GM18508 (cell line): Measurements from ENCODE around the gene PCIF1.
"Not testable (repeated sequence)": the region's sequence is repeated elsewhere in the genome, so short reads cannot be mapped to it uniquely, and the experiment has no call there.

Experiments used
- ATAC-seq: cut with Tn5 transposase; IDR thresholded peaks from one replicate; pipeline ENCODE4 v1.9.1; 2021; ENCODE audit warnings: moderate number of reproducible peaks; ENCODE audit not compliant: insufficient read depth, unreplicated experiment

The PCIF1 gene

DNA sequence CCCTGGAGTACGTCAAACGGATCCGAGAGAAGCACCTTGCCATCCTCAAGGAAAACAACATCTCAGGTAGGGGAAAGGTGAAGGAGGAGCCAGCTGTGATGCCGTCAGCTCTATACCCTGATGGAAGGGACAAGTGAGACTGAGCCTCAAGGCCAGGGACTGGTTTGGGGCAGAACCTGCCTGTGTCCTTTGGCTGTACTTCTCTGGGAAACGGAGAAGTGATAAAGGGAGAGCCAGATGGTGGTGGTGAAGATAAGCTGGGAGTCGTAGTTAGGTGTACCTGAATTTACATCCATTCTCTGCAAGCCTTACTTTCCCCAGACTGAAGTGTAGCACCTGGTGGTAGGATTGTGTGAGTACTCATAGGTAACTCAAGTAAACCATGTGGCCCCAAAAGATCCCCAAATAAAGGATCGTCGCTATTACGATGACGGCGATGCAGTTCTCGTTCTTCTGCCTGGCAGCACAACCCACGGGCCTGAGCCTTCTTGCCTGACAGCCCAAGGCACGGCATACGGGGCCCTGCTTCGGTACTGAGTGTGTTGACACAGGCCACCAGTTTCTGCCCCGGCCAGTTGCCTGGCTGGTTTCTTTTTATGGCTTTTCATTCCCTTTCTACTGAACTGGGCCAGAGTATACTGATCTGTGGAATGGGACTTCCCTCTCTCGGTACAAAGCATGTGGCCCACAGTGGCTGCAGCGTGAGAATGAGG is 10.6 kb downstream of the PCIF1 start:
- no peak for ATAC-seq

DNA sequence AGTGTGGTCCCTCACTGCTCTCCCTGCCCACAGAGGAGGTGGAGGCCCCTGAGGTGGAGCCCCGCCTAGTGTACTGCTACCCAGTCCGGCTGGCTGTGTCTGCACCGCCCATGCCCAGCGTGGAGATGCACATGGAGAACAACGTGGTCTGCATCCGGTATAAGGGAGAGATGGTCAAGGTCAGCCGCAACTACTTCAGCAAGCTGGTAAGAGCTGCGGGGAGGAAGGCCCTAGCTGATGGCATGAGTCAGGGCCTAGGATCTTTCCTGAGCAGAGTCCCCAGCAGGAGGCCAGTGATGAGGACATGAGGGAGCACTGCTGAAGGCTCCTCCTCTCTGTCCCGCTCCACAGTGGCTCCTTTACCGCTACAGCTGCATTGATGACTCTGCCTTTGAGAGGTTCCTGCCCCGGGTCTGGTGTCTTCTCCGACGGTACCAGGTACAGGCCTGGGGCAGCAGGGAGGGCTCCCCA is 11.2 kb downstream of the PCIF1 start:
- ATAC-seq: no peak

DNA sequence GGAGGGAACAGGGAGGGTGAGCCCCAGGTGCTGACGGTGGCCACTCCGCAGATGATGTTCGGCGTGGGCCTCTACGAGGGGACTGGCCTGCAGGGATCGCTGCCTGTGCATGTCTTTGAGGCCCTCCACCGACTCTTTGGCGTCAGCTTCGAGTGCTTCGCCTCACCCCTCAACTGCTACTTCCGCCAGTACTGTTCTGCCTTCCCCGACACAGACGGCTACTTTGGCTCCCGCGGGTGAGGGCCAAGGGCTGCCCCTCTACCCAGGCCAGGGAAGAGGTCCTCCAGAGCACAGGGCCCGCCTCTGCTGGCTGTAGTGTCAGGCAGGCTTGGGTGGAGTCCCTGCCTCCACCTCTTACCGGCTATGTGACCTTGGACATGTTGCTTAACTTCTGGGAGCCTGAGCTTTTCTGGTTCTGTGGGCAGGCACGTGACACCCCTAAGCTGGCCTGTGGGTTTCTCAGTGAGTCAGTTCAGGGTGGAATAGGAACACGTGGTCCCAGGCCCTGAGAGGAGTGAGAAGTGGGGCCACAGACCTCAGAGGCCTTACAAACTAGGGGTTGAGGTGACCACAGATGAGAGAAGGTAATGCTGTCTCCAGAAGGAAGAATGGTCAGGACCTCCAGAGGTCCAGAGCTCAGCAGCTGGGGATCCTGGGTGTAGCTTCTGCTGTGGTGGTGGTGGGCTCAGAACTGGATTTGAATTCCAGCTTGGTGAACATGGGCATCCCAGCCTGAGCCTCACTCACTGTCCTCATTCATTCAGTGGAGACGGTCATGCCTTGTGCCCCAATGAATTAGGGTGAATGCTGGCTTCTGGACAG is 11.9 kb downstream of the PCIF1 start:
- no peak for ATAC-seq

DNA sequence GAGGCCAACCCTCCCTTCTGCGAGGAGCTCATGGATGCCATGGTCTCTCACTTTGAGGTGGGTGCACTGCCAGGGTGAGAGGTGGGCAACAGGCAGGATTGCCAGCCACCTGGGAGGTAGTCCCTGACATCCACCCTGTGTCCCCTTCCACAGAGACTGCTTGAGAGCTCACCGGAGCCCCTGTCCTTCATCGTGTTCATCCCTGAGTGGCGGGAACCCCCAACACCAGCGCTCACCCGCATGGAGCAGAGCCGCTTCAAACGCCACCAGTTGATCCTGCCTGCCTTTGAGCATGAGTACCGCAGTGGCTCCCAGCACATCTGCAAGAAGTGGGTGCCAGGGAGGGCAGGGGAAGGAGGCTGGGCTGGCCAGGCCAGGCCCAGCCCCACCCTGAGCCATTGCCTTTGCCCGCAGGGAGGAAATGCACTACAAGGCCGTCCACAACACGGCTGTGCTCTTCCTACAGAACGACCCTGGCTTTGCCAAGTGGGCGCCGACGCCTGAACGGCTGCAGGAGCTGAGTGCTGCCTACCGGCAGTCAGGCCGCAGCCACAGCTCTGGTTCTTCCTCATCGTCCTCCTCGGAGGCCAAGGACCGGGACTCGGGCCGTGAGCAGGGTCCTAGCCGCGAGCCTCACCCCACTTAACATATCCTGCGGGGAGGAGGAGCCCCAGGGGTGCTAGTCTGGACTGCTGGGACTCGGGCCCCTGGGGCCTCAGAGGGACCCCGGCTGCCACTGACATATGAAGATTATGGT is 12.8 kb downstream of the PCIF1 start:
- ATAC-seq: no peak

DNA sequence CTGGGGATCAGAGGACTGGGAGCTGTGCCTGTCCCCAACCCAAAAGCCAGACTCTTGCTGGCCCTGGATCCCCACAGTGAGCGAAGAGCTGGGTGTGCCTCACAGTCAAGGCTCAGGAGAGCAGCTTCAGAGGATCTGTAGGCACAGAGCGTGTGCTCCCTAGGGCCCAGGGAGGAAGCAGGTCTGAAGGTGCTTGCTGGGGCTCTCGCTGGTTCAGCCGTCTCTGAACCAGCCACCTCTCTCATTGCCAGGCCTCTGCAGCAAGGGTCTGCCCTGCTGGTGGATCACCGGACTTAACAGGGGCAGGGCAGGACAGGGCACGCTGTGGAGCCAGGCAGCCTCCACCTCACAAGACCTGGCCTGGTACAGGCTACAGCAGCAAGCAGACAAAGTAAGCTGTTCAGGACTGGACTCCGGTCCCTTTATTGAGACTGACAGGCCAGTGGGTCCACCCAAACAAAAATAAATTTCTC is 13.8 kb downstream of the PCIF1 start:
- ATAC-seq: no peak

DNA sequence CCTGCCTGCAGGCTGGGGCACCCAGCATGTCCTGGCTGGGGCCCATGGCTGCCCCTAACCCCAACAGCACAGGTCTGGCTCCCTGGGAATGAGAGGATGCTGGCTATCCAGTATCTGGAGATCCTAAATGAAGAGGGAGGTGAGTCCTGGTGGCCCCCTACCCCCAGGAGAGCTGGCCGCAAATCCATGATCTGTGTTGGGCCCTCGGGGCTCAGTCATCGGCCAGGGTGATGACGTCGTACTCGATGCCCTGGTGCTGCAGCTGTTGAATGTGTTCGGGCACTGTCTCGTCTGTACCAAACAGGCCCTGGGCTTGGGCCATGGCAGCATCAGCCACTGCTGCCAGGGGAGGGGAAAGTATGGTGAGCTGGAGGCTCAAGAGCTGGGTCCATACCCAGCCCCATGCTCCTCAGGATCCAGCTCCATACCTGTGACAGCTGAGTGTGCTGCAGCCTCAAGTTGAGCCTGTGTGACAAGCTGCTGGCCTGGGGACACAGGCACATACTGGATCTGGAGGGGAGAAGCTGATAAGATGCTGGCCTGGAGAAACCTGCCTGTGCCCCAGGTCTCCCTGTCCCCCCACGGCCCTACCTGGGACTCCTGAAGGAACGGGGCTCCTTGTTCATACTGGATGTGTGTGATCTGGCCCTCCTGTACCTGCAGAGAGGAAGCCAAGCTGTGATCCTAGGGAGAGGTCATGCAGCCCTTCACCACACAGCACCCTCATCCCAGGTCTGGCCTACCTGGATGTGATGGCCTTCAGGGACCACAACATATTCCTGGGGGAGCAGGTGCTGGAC is 14.5 kb downstream of the PCIF1 start:
- no peak for ATAC-seq

DNA sequence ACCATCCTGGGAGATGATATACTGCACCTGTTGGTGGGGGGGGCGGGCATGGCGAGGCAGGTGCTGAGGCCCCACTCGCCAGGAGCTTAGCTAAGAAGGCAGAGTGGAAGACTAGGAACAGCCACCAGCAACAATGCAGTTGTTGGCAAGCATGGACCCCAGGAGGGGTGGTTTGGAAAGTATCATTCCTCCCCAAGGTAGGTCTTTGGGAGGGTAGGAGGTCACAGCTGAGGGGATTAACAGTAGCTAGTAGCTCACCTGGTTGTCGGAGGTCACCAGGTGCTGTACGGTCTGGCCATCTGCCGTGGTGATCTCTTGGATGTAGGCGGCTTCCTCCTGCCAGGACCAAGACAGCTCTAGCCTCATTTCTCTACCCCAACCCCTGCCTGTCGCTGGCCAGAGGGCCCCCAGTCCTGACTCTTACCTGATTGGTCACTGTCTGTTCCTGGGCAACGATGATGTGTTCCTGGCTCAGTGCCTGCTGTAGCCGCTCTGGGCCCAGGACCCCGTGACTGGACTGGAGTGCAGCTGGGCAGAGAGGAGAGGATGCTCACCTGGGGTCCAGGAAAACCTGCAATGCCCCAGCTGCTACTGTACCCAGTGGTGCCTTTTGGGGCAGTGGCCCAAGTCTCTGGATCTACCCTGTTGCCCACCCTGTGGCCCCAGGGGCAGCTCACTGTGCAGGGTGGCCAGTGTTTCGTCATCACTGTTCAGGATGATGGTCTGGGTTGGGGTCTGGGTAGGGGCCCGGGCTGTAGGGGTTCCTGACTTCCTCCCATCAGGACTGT is 15.3 kb downstream of the PCIF1 start:
- ATAC-seq: no peak

DNA sequence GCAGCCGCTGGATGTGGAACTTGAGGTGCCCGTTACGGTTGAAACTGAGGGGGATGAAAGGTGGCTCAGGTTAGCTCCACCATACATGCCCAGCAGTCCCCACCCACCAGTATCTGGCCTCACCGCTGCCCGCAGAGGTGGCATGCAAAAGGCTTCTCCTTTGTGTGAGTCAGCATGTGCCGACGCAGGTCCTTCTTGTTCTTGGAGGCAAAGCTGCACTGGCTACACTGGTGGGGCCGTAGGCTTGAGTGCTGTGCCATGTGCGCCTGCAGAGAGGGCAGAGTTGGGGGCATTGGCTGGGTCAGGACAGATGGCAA is 15.8 kb downstream of the PCIF1 start:
- ATAC-seq: no peak

DNA sequence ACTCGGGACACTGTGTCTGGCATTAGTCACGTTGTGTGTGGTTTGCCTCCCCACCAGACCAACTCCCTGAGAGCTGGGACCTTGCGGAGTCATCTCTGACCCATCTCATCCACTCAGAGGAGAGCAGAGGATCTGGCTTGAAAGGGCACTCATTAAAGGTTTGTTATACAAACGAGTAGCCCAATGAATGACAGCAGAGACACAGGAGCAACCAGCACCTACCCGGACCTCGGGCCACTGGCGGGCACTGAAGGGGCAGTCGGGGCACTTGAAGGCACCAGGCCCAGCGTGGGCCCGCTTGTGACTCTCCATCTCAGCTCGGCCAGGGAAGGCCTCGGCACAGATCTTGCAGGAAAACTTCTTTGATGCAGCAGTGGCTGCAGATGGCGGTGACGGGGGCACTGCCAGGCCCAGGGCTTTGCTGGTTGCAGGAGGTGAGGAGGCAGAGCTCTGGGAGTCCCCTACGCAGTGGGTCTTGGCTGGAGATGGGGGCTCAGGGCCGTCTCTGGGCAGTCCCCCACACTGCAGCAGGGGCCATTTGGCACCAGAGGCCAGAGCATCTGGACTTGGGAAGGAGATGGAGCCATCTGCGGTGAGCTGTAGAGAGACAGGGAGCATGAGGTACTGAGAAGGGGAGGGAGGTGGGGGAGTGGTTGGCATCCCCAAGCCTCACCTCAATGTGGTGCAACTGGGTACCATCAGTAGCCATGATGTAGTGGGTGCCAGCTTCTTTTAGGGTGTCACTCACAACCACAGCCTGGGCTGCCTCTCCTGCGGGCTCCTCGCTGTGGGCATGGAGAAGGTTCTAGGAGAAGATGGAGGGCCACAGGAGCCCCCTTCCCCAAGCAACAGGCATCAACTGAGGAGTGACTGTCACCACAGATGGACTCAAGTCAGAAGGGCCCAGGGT is 17.7 kb downstream of the PCIF1 start:
- ATAC-seq: no peak

DNA sequence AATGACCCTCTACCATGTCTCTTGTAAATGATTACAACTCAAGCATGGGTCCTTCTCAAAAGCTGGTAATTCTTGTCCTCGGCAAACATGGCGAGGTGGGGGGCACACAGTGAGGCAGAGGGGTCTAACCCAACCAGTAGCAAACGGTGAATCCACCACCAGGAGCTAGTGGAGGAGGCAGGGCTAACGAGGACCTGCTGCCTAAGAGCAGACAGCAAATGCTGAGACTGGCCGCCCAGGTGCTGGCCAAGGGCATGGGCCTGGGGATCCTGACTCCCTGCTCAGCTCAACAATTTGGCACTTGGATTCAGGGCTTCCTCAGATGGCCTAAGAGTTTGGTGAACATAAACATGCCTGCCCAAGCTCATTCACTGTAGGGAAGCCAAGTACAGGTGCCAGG is 18.4 kb downstream of the PCIF1 start:
- no peak for ATAC-seq

DNA sequence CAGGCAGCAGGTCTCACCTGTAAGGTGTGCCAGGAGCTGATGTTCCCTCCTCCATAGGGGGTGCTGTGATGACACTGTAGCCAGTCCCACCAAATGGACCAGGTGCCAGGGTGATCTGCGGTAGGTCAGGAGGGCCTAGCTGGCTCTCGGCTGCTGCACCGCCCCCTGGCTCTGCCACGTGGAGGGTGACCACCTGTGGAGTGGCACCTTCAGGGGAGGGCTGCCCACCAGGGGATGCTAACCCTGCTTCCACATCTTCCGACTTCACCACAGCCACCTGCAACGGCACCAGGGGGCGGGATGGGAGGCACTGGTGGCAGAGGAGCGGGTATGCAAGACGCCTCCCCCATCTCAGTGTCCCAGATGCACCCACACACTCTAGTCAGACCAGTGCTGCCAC is 19.2 kb downstream of the PCIF1 start:
- no peak for ATAC-seq

DNA sequence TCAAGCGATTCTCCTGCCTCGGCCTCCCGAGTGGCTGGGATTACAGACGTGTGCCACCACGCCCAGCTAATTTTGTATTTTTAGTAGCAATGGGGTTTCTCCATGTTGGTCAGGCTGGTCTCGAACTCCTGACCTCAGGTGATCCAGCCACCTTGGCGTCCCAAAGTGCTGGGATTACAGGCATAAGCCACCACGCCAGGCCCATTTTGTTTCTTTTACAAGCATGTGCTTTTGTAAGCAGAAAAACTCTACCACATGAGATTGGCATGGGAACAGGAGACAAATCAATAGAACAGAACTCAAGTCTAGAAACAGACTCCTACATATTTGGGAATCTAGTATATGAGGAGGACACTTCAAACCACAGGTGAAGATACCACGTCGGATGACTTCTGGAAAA is 21.8 kb downstream of the PCIF1 start:
- not testable (repeated sequence) for ATAC-seq

DNA sequence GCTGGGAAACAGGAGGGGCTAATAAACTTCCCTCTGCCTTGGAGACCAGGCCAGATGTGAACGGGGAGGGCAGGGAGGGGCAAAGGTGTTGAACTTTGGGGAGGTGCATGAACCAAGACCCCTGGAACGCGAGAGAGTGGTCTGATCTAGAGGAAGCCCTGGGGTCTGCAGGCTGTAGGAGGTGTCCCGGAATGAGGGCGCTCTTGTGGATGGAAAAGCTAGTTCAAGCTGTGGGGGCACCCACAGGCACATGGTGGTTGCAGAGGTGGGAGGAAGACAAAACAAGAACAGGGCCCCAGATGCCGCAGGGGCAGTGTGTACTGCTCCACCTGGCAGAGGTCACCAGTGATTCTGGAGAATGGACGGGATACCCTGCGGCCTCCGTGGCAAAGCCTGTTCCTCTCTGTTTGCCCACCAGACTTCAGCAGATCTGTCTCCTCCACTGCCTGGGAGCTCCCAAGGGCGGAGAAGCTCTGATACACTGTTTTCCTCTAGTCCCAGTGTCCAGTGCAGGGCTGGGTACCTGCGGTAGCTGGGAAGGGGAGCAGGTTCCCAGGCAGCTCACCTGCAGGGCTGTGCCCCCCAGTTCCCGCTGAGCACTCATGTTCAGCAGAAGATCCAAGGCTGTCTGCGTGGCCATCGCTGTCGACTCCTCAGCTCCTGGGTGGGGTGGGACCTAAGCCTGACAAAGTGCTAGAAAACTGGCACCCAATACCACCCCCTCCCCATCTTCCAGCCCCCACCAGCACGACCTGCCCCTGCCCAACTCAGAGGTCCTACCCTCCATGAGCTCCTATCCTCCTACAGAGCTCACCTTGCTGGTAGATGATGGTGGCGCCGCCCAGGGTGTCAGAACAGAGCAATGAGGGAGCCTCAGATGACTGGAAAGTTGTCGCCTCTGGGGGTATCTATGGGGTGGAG is 22.8 kb downstream of the PCIF1 start:
- no peak for ATAC-seq

DNA sequence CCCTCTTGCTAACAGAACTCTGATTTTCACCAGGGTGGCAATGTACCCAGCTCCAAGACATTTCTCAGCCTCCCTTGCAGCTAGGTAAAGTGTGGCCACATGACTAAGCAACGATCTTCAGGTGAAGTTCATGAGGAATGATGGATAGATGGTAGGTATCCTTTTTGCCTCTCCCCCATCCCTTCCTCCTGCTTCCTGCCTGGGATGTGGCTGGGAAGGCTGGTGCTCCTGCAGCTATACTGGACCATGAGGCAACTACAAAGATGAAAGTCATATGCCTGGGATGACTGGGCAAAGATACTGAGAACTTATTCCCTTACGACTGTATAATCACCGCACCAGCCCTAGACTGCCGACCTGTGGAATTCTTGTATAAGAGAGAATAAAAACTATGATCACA is 24.1 kb downstream of the PCIF1 start:
- ATAC-seq: no peak

DNA sequence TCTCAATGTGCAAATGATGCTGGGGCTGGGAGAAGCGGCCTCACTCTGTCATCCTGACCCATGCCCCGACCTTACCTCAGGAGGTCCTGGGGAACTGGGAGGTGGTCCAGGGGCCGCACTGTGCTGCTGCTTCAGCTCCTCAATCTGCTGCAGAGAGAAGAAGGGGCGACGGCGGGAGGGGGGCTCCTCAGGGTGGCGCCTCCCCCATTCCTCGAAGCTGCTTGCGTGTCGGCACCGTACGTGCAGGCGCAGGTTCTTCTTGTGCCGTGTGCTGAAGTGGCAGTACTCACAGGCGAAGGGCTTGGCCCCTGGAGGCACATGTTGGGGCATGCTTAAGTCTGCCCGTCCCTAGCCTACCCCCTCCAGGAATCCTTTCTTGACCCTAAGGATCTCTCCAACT is 24.6 kb downstream of the PCIF1 start:
- no peak for ATAC-seq

DNA sequence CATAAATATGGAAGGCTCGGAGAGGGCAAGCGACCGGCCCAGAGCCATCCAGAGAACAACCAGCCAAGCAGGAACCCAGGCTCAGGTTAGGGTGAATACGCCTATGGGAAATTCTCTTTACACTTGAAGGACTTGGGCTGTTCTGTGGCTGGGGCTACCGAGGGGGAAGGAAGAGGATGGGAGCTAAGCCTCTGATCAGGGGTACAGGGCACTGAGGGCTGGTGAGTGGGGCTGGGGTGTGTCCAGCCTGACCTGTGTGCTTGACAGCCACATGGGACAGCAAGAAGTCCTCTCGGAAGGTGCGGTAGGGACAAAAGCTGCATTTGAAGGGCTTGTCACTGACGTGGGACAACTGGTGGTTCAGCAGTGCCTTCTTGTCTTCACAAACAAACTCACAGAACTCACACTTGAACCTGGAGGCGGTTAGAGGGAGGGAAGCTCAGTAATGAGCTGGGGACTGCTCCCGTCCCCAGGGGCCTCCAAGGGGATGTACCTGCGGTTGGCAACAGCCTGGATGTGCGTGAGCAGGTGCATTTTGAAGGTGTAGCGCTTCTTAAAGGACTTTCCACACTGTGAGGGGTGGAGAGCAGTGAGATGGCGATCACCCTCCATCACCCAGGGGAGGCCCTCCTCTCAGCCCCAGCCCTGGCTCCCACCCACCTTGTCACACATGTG is 25.6 kb downstream of the PCIF1 start:
- ATAC-seq: no peak
